ENCODE measurements around the gene UNC50.

DNA sequence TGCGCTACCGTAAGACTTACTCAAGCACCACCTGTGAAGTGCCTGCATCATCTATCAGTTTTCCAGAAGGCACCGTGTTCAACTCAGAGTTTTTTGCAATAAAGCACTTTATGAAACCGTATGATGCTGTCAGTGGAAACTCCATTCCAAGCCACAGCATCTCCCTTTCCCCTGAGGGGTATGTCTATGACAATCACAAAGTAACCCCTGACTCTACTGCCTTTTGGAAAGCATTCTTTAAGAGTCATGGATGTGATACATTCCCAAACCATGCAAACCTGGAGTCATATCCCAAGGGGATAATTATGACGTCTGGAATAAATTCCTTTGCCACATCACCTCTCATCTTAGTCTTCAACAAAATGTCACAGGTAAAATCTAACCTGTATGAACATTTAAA, 39.2 kb downstream of the UNC50 start:
- TF ChIP-seq, protein P1, sequence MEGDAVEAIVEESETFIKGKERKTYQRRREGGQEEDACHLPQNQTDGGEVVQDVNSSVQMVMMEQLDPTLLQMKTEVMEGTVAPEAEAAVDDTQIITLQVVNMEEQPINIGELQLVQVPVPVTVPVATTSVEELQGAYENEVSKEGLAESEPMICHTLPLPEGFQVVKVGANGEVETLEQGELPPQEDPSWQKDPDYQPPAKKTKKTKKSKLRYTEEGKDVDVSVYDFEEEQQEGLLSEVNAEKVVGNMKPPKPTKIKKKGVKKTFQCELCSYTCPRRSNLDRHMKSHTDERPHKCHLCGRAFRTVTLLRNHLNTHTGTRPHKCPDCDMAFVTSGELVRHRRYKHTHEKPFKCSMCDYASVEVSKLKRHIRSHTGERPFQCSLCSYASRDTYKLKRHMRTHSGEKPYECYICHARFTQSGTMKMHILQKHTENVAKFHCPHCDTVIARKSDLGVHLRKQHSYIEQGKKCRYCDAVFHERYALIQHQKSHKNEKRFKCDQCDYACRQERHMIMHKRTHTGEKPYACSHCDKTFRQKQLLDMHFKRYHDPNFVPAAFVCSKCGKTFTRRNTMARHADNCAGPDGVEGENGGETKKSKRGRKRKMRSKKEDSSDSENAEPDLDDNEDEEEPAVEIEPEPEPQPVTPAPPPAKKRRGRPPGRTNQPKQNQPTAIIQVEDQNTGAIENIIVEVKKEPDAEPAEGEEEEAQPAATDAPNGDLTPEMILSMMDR (conservative IDR thresholded peaks at IDR 0.05 in 1 of 2, IDR thresholded peaks at IDR 0.05 in 1 of 2; ENCODE audit: extremely low read depth in 1 of 2, insufficient read depth in 1 of 2, low read depth in 1 of 2, low read length in 2 of 2), result no peak
- TF ChIP-seq EZH2 (IDR thresholded peaks at IDR 0.05; ENCODE audit: borderline replicate concordance, low read length), result no peak

Measured in mammary epithelial cell (primary cell).